H9 (cell line): ENCODE data around the gene ZNF407. TPM values are rescaled to one million over a fixed set of nuclear protein-coding genes. Genes with fewer than 3 reads are reported as not detected.

Experiments used
- DNase-seq: peaks from one replicate; pipeline ENCODE4 v3.0.0-alpha.2; 2017
- H2AFZ ChIP-seq: one replicate; pipeline ENCODE4 v1.6.1; 2013; ENCODE audit warnings: mild to moderate bottlenecking, low read length, control low read depth, moderate library complexity
- H2AK5ac ChIP-seq: 2 replicates; pipeline ENCODE4 v1.6.1; 2013; ENCODE audit warnings: low read length, control low read depth, mixed read lengths; ENCODE audit not compliant: insufficient read length
- H2BK120ac ChIP-seq: one replicate; pipeline ENCODE4 v1.6.1; 2013; ENCODE audit warnings: low read depth, mild to moderate bottlenecking, low read length, control low read depth, inconsistent platforms; ENCODE audit not compliant: poor library complexity, severe bottlenecking
- H2BK12ac ChIP-seq: 2 replicates; pipeline ENCODE4 v1.6.1; 2013; ENCODE audit warnings: low read length, control low read depth, mixed read lengths, low read depth; ENCODE audit not compliant: insufficient read length
- H2BK15ac ChIP-seq: 2 replicates; pipeline ENCODE4 v1.6.1; 2013; ENCODE audit warnings: low read depth, low read length, control low read depth
- H2BK20ac ChIP-seq: one replicate; pipeline ENCODE4 v1.6.1; 2013; ENCODE audit warnings: low read depth, mild to moderate bottlenecking, low read length, control low read depth, inconsistent platforms; ENCODE audit not compliant: poor library complexity, severe bottlenecking
- H2BK5ac ChIP-seq: 2 replicates; pipeline ENCODE4 v1.6.1; 2013; ENCODE audit warnings: low read length, control low read depth, mixed read lengths; ENCODE audit not compliant: insufficient read length
- H3K14ac ChIP-seq: 2 replicates; pipeline ENCODE4 v1.6.1; 2013; ENCODE audit warnings: low read length, control low read depth; ENCODE audit not compliant: insufficient read depth
- H3K18ac ChIP-seq: 2 replicates; pipeline ENCODE4 v1.6.1; 2013; ENCODE audit warnings: low read depth, mild to moderate bottlenecking, mixed read lengths, low read length, control low read depth; ENCODE audit not compliant: insufficient read length
- H3K23ac ChIP-seq: 2 replicates; pipeline ENCODE4 v1.6.1; 2013; ENCODE audit warnings: low read length, control low read depth, mixed read lengths, low read depth; ENCODE audit not compliant: insufficient read length
- H3K23me2 ChIP-seq: 2 replicates; pipeline ENCODE4 v1.6.1; 2013; ENCODE audit warnings: low read depth, mild to moderate bottlenecking, mixed read lengths, low read length, control low read depth; ENCODE audit not compliant: insufficient read length, poor library complexity, severe bottlenecking
- H3K27ac ChIP-seq: 2 replicates; pipeline ENCODE4 v1.5.1; 2013; ENCODE audit warnings: low read length, control low read depth, mixed read lengths, low read depth; ENCODE audit not compliant: insufficient read length
- H3K27me3 ChIP-seq: 2 replicates; pipeline ENCODE4 v1.6.1; 2013; ENCODE audit warnings: low read length, control low read depth, inconsistent platforms; ENCODE audit not compliant: insufficient read depth
- H3K4ac ChIP-seq: 2 replicates; pipeline ENCODE4 v1.6.1; 2013; ENCODE audit warnings: low read depth, mild to moderate bottlenecking, control low read depth, inconsistent platforms, low read length, moderate library complexity
- H3K4me1 ChIP-seq: 2 replicates; pipeline ENCODE4 v1.6.1; 2013; ENCODE audit warnings: low read length, control low read depth, inconsistent platforms; ENCODE audit not compliant: insufficient read depth
- H3K4me2 ChIP-seq: 2 replicates; pipeline ENCODE4 v1.6.1; 2013; ENCODE audit warnings: low read length, control low read depth, mixed read lengths; ENCODE audit not compliant: insufficient read length, insufficient read depth
- H3K56ac ChIP-seq: 2 replicates; pipeline ENCODE4 v1.6.1; 2013; ENCODE audit warnings: low read depth, mild to moderate bottlenecking, mixed read lengths, low read length, control low read depth; ENCODE audit not compliant: insufficient read length
- H3K79me1 ChIP-seq: 2 replicates; pipeline ENCODE4 v1.6.1; 2013; ENCODE audit warnings: low read depth, mild to moderate bottlenecking, moderate library complexity, low read length, control low read depth, inconsistent platforms; ENCODE audit not compliant: insufficient read depth, poor library complexity, severe bottlenecking
- H3K79me2 ChIP-seq: 2 replicates; pipeline ENCODE4 v1.6.1; 2013; ENCODE audit warnings: low read length, control low read depth, inconsistent platforms; ENCODE audit not compliant: insufficient read depth
- H3K9ac ChIP-seq: 2 replicates; pipeline ENCODE4 v1.6.1; 2013; ENCODE audit warnings: low read length, control low read depth, mixed read lengths; ENCODE audit not compliant: insufficient read length; ENCODE audit errors: extremely low read depth
- H3K9me3 ChIP-seq: one replicate; pipeline ENCODE4 v1.6.1; 2013; ENCODE audit warnings: low read depth, low read length, inconsistent platforms; ENCODE audit not compliant: control insufficient read depth
- H3T11ph ChIP-seq: one replicate; pipeline ENCODE4 v1.6.1; 2013; ENCODE audit warnings: mild to moderate bottlenecking, low read length, control low read depth, inconsistent platforms
- H4K20me1 ChIP-seq: one replicate; pipeline ENCODE4 v1.6.1; 2013; ENCODE audit not compliant: control insufficient read depth, insufficient read length, insufficient read depth
- H4K5ac ChIP-seq: 2 replicates; pipeline ENCODE4 v1.6.1; 2013; ENCODE audit warnings: low read depth, mild to moderate bottlenecking, mixed read lengths, low read length, control low read depth; ENCODE audit not compliant: insufficient read length
- H4K8ac ChIP-seq: replicated peaks from 2 replicates; pipeline ENCODE4 v1.6.1; 2013; ENCODE audit warnings: low read length, control low read depth, mixed read lengths, low read depth; ENCODE audit not compliant: insufficient read length
- H4K91ac ChIP-seq: 2 replicates; pipeline ENCODE4 v1.6.1; 2013; ENCODE audit warnings: low read depth, mild to moderate bottlenecking, moderate library complexity, mixed read lengths, low read length, control low read depth; ENCODE audit not compliant: insufficient read length
- H3K27ac Mint-ChIP-seq, 3 experiments: 2 replicates in 2 of 3; 3 replicates in 1 of 3; pipeline ENCODE4 v1.8.0; 2020 to 2021; ENCODE audit warnings: mixed read lengths in 3 of 3, mild to moderate bottlenecking in 1 of 3, moderate library complexity in 1 of 3
- H3K27me3 Mint-ChIP-seq: 2 replicates; pipeline ENCODE4 v1.8.0; 2021; ENCODE audit warnings: low read depth, mild to moderate bottlenecking, moderate library complexity, mixed read lengths
- H3K36me3 Mint-ChIP-seq, 3 experiments: 2 replicates in 2 of 3; 3 replicates in 1 of 3; pipeline ENCODE4 v1.8.0; 2020 to 2021; ENCODE audit warnings: low read depth in 3 of 3, mixed read lengths in 3 of 3; ENCODE audit not compliant: insufficient read depth in 1 of 3
- H3K4me1 Mint-ChIP-seq, 2 experiments: 2 replicates each; pipeline ENCODE4 v1.8.0; 2020; ENCODE audit warnings: mixed read lengths in 2 of 2
- H3K4me3 Mint-ChIP-seq, 2 experiments: 2 replicates in 1 of 2; 3 replicates in 1 of 2; pipeline ENCODE4 v1.8.0; 2020 to 2021; ENCODE audit warnings: mild to moderate bottlenecking in 2 of 2, mixed read lengths in 2 of 2, moderate library complexity in 1 of 2
- H3K9me3 Mint-ChIP-seq, 2 experiments: 2 replicates in 1 of 2; 3 replicates in 1 of 2; pipeline ENCODE4 v1.8.0; 2020; ENCODE audit warnings: mild to moderate bottlenecking in 2 of 2, mixed read lengths in 2 of 2, moderate library complexity in 1 of 2
- CTCF ChIP-seq: fragments of 200-600 bp; sonication (generic); conservative IDR thresholded peaks from 3 replicates; pipeline ENCODE4 v1.8.0; 2021; ENCODE audit warnings: antibody characterized with exemption, mild to moderate bottlenecking
- WGBS: extraction: QIAGEN DNeasy Blood & Tissue Kit; methylation state at CpG from one replicate; pipeline ENCODE4 v1.1.7; 2013; ENCODE audit warnings: missing lambda C conversion rate, low lambda C conversion rate, mixed read lengths; ENCODE audit not compliant: insufficient read length; ENCODE audit errors: extremely low coverage; 5-methylcytosine and 5-hydroxymethylcytosine counted together
- total RNA-seq: library from RNA; stranded (reverse); gene quantifications from 2 replicates; pipeline ENCODE4 v1.2.1, GENCODE V29; 2021

Gene ZNF407
- total RNA-seq, 1 experiment from 2014 or later, result 8.7 TPM

- Mint-ChIP-seq H3K4me3 (no peak overlapping the region), H3K27ac (peak overlapping the region in 1 of 3 experiments; percentile 66; a peak in 2 of 7 replicates), H3K27me3 (0 out of 2 replicates have a peak, but pooled peaks cover 2% of the 10 kb centered on the region), H3K4me1 (no peaks in the 10 kb centered on the region), H3K36me3 (peaks cover 2 to 3% (median 2%) of the 10 kb centered on the region in 3 experiments; a peak in 1 of 7 replicates), H3K9me3 (no peaks in the 10 kb centered on the region; a peak in 1 of 5 replicates)
- no peak overlapping the region for H3K23ac ChIP-seq
- H2BK15ac ChIP-seq, result no peak overlapping the region
- no peak for TF ChIP-seq CTCF
- H3K4me1 ChIP-seq, result no peaks in the 10 kb centered on the region
- DNase-seq, result no peak
- H2AK5ac ChIP-seq, result no peak overlapping the region
- no peak overlapping the region for H2AFZ ChIP-seq
- no peaks in the 10 kb centered on the region for H3K27me3 ChIP-seq
- H3K79me2 ChIP-seq, result no peaks in the 10 kb centered on the region
- no peak overlapping the region for H3K14ac ChIP-seq
- no peak overlapping the region for H3T11ph ChIP-seq
- no peaks in the 10 kb centered on the region for H3K9me3 ChIP-seq
- no peak overlapping the region for H2BK20ac ChIP-seq
- no peak overlapping the region for H4K8ac ChIP-seq
- no peaks in the 10 kb centered on the region for H3K23me2 ChIP-seq
- no peak overlapping the region for H4K91ac ChIP-seq
- no peak overlapping the region for H3K4ac ChIP-seq
- H3K18ac ChIP-seq, result no peak overlapping the region
- no peak overlapping the region for H3K56ac ChIP-seq
- H4K5ac ChIP-seq, result no peak overlapping the region
- H3K79me1 ChIP-seq, result no peaks in the 10 kb centered on the region
- no peak overlapping the region for H3K4me2 ChIP-seq
- no peak overlapping the region for H2BK12ac ChIP-seq
- WGBS, result no CpG with 5 or more reads among the region's 21 CpGs
- H3K27ac ChIP-seq, result no peak overlapping the region
- H3K9ac ChIP-seq, result no peak overlapping the region
- H4K20me1 ChIP-seq, result no peaks in the 10 kb centered on the region
- H2BK120ac ChIP-seq, result no peak overlapping the region
- H2BK5ac ChIP-seq, result no peak overlapping the region
Measured at GRCh38 chr18:75065251-75066000, 467.8 kb downstream of the ZNF407 start.
